Measurements from ENCODE around the gene KCNJ1.

KCNJ1 gene

GRCh38 chr11:128884703-128885338 lies 17.7 kb upstream of the KCNJ1 start:
- peak in 1 of 2 donors; percentile 24 for DNase-seq (ENCODE audit: extremely low read depth in 1 of 2, low read depth in 1 of 2)

DNA sequence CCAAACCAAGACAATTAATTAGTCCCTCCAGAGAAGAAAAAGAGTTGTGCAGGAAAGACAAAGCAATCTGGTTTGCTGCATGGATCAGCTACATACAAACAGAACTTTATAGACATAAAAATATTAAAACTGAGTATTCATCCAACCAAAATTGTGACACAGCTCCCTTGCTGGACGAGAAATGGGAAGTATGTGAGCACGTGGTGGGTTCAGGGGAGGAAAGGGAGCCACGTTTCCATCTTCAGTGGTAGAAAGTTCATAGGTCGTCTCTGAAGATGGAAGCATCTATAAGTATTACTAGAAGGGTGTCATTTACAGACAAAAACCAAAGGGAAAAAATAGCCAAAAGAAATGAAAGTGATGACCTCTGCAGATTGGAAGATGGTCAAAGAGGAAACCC lies 17.0 kb upstream of the KCNJ1 start:
- DNase-seq (ENCODE audit: extremely low read depth in 1 of 2, low read depth in 1 of 2): no peak

- DNase-seq (ENCODE audit: extremely low read depth in 1 of 2, low read depth in 1 of 2): no peak
These were observed 15.4 kb upstream of the KCNJ1 start for GRCh38 chr11:128882451-128882850.

- no peak for DNase-seq (ENCODE audit: extremely low read depth in 1 of 2, low read depth in 1 of 2)
These were observed 14.1 kb upstream of the KCNJ1 start for GRCh38 chr11:128881221-128881620.

- no peak for DNase-seq (ENCODE audit: extremely low read depth in 1 of 2, low read depth in 1 of 2)
These were observed 12.7 kb upstream of the KCNJ1 start for GRCh38 chr11:128879817-128880216.

- no peak for DNase-seq (ENCODE audit: extremely low read depth in 1 of 2, low read depth in 1 of 2)
These were observed 11.4 kb upstream of the KCNJ1 start for GRCh38 chr11:128878455-128878854.

GRCh38 chr11:128877726-128878125 lies 10.6 kb upstream of the KCNJ1 start:
- DNase-seq (ENCODE audit: extremely low read depth in 1 of 2, low read depth in 1 of 2): no peak

GRCh38 chr11:128876133-128876650 lies 9.1 kb upstream of the KCNJ1 start:
- no peak for DNase-seq (ENCODE audit: extremely low read depth in 1 of 2, low read depth in 1 of 2)

GRCh38 chr11:128874427-128874826 lies 7.3 kb upstream of the KCNJ1 start:
- no peak for DNase-seq (ENCODE audit: extremely low read depth in 1 of 2, low read depth in 1 of 2)

GRCh38 chr11:128872594-128872993 lies 5.5 kb upstream of the KCNJ1 start:
- DNase-seq (ENCODE audit: extremely low read depth in 1 of 2, low read depth in 1 of 2): no peak

GRCh38 chr11:128872094-128872493 lies 5.0 kb upstream of the KCNJ1 start:
- no peak for DNase-seq (ENCODE audit: extremely low read depth in 1 of 2, low read depth in 1 of 2)

DNA sequence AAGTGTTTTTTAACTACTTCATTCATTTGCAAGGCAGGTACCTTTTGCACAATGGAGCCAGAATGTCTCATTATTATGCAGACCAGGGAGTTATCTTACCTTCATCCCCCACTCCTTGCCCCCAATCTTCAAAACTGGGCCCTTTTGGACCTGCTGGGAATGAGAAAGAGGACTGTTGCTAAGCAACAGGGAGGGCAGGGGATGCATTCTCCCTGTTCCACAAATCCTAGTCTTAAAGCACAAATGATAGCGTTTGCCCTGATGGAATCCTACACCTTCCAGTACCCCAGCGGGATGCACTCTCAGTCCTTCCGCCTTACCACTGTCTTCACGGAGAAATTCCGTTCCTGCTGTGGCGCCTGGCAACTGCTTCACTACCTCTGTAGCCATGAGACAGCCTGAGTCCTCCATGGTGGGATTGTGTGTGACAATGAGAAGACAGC lies 4.1 kb upstream of the KCNJ1 start:
- no peak for DNase-seq (ENCODE audit: extremely low read depth in 1 of 2, low read depth in 1 of 2)

DNA sequence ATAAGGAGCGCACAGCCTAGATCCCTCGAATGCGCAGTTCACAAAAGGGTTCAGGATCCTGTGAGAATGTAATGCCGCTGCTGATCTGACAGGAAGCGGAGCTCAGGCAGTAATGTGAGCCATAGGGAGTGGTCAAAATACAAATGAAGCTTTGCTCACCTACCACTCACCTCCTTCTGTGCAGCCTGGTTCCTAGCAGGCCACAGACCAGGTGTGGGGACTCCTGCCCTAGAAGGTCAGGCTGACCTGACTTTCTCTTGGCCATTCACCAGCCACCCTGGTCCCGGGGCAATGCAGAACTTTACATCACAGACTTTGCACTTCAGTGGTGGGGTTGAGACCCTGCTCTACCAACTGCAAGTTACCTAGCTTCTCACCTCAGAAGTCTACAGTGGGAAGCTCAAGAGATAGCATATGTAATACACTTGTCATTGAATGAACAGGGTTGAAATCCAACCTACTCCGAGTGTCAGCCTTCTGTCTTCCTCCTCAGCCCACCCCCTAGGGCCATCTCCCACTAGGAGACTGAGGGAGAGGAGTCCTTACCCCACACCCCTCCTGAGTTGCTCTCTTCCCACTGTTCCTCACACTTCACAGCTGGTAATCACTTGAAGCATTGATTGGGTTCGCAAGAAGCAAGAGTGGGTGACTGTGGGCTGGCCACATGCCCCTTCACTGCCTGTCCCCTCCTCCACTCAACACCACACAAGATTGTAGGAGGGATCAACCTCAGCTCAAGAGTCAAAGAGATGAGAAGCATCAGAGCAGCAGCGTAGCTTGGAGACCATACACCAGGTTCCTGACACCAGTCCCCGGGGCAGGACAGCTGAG lies 2.0 kb upstream of the KCNJ1 start:
- DNase-seq (ENCODE audit: extremely low read depth in 1 of 2, low read depth in 1 of 2): no peak

DNA sequence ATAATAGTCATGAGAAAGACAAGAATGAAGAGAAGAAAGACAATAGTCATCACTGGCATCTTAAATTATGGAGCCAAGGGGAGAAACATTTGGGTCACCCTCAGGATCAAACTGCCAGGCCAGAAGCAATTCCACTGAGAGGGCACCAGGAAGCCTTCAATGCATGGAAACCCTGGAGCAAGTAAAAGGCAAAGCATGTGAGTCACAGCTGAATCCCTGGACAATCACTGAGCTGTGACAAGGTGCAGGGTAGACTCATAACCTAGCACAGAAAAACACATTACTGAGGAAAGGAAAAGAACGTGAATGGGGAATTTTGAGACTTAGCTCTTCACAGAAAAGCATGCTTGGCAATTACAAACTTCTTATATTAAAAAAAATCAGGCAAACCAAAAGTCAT lies 1.6 kb downstream of the KCNJ1 start:
- no peak for DNase-seq (ENCODE audit: extremely low read depth in 1 of 2, low read depth in 1 of 2)

GRCh38 chr11:128862908-128863660 lies 4.0 kb downstream of the KCNJ1 start:
- DNase-seq (ENCODE audit: extremely low read depth in 1 of 2, low read depth in 1 of 2): no peak

DNA sequence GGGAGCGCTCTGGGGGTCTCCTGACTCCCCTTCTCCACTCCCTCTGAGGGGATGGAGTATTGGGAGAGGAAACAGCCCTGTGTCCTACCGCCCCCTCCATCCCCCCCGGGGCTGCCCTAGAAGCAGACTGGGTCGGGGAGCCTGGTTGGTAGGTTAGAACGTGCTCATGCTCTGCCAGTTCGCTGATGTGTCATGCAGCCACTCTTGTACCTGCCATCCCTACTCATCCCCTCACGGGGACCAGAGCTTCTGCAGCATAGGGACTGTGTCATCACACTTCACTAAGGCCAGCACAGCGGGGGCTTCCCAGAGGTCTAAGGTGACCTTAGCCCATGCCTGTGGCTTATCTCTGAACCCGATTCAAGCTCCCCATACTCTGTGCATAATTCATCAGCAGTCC lies 4.7 kb downstream of the KCNJ1 start:
- no peak for DNase-seq (ENCODE audit: extremely low read depth in 1 of 2, low read depth in 1 of 2)

GRCh38 chr11:128860571-128861361 lies 6.3 kb downstream of the KCNJ1 start:
- DNase-seq (ENCODE audit: extremely low read depth in 1 of 2, low read depth in 1 of 2): no peak

DNA sequence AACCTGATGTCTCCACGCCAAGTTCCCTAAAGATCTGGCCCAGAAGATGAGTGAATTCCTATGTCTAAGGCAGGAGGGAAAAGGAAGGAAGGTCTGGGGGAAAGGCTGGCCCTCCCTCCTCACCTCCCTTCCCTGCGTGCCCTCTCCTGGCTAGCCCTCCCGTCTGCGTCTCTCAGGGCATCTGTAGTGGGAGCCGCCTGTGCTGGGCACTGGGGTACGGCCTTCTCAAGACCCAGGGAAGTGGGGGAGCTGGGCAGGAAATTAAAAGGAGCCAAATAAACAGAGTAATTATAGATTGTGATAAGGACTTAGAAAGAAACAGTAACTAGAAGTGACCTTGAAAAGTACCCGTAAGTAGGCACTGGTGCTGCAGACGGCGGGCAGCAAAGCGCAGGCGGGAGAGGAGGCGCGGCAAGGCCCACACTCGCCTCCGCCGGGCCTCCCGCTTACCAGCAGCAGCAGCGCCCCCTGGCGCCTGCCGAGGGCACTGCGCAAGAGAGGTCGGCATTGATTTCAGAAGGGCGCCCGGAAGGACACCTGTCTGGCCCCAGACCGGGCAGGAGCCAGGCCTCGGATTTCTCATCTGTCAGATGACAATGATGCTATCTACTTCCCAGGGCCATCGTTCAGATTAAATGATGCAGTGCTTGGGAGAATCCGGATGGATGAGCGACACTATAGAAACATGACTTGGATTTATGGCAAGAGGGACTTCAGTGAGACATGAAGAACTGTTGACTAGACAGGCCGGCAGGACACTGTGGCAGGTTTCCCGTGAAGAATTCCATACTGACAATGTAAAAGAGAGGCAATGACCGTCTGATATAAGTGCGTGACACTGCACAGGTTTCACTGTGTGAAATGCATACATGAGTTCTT lies 7.3 kb downstream of the KCNJ1 start:
- peak; percentile 11 to 65 for DNase-seq (ENCODE audit: extremely low read depth in 1 of 2, low read depth in 1 of 2)

- no peak for DNase-seq (ENCODE audit: extremely low read depth in 1 of 2, low read depth in 1 of 2)
These were observed 9.8 kb downstream of the KCNJ1 start for GRCh38 chr11:128857341-128857740.

DNA sequence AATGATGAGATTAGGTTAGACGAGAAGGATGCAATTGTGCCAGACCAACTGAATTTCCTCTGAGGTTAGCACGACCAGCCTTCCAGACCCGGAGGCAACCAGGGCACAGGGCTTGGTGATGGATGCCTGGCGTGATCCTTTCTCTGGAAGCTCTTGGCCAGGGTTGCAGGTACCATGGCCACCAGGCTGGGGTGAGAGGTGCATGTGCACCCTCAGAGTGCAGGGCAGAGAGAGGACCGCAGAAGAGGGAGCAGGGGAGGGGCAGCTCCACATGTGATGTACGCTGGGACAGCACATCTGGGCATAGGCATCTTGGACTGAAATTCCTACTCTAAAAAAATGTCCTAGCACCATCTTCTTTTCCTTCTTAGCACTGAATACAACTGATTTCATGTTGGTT lies 10.9 kb downstream of the KCNJ1 start:
- no peak for DNase-seq (ENCODE audit: extremely low read depth in 1 of 2, low read depth in 1 of 2)

Measured in activated CD8-positive, alpha-beta memory T cell treated with anti-CD3 and anti-CD28 coated beads for 1 hour (primary cell).